ENCODE data around the gene ZMIZ1.

The ZMIZ1 gene

DNA sequence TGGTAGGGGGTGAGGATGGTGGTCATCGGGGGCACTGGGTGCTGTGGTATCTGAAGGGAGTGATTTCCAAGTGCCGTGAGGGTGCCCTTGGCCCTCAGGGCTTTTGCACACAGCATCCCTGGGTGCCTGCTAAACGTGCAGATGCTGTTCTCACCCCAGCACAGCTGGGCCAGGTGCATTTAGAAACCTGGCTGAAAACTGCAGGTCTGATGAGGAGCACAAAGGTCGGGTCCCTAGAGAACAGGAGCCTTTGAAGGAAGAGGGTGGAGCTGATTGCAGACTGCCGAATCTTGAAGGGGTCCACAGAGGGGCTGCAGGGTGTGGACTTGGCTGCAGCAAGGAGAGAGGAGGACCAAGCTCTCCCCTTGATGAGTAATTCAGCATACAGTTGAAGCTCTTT is 32.0 kb downstream of the ZMIZ1 start:
- no peak for DNase-seq

DNA sequence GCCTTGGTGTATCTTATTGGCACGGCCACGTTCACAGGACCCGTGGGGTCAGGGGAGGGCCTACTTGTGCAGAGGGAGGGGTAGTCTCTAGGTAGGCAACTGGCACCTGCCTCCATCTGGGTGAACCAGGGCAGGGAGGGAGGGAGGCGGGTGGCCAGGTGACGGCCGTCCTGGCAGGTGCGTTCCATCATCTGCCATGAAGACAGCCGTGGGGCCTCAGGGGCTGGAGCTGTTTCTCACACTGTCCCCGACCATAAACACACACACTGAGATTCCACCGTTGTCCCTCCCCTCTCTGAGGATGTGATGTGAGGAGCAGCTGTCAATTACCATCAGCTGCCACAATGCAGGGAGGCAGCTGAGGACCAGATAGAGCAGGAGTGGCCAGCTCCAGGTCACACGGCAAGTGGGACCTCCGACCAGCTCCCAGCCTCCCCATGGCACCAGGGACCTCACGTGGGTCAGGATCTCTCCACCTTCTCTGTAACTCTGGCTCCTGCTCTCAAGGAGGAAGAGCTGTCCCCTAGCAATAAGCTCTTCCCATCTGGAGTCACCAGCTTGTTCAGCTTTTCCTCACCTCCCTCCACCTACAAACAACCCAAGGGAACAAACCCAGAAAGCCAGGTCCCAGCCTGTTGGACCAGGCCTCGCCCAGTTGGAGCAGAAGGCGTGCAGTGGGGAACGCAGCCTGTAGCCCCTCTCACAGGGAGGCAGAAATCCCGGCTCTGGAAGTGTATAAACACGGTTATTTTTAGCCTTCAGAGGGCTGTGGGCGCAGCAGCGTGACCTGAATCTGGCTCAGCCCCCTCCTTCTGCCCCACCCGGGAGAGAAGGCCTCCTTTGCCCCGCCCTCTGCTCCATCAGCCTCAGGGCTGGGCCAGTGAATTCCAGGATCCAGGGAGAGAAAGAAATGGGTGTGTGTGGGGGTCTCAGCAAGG is 33.1 kb downstream of the ZMIZ1 start:
- peak; percentile 85 for DNase-seq

- peak; percentile 65 for DNase-seq
Observed at GRCh38 chr10:79102498-79102874, 33.7 kb downstream of the ZMIZ1 start.

DNA sequence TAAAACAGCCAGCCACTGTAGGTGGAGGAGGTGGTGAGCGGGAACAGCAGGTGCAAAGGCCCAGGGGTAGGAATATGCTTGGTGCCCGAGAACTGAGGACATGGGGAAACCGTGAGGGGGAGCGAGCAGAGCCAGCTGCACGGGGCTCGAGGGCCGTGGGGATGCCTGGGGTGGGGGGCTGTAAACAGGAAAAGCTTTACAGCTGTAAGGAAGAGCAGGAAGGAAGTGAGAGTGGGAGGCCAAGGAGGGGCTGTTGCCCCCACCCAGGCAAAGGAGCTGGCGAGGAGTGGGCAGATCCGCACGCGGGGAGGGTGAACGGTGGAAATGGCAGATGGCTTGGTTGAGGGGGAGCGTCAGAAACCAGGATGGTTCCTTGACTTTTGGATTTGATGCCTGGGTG is 34.4 kb downstream of the ZMIZ1 start:
- DNase-seq, result peak; percentile 62

DNA sequence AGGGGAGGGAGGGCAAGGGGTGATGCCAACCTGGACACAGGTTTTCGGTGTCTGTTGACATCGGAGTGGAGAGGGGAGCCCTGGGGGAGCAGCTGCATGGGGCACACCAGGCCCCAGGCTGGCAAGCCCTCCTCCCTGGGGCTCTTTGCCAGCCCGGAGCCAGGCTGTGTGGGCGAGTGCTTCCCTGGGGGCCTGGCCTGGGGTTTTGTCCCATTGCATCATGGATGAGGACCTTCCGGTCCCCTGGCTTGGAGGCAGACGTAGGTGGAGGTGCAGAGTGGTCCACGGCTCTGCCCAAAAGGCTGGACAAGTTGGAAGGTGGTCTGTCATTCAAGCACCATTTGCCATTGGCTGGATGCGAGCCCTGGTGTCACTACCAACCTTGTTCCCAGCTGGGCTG is 34.8 kb downstream of the ZMIZ1 start:
- DNase-seq, result peak; percentile 58

DNA sequence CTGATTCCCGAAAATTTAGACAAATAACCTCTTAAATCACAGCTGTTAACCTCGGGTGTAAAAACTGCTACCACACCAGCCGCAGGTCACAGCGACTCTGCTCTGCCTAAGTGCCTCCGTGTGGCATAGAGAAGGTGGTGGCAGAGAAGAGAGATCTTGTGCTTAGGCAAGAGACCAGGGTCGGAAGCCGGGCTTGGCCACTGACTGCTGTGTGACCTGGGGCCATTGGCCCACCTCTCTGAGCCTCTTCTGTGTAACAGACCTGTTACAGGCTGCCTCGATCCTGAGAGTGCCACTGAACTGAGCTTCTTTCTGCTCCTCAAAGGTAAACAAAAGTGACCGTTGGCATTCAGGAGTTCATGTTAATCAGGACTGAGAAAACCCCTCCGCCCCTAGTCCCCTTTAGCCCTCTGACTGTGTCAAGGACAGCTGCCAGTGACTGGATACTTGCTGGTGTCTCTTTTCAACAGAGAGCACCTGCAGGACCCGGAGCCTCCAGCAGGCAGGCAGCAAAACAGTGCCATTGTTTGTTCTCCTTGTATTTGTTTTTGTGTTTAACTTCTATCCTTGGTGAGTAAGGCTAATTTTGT is 36.5 kb downstream of the ZMIZ1 start:
- DNase-seq, result no peak

GRCh38 chr10:79105818-79106217 is 37.1 kb downstream of the ZMIZ1 start:
- DNase-seq, result no peak

GRCh38 chr10:79106256-79107050 is 37.7 kb downstream of the ZMIZ1 start:
- DNase-seq, result no peak

- no peak for DNase-seq
Observed at GRCh38 chr10:79107736-79108264, 39.0 kb downstream of the ZMIZ1 start.

DNA sequence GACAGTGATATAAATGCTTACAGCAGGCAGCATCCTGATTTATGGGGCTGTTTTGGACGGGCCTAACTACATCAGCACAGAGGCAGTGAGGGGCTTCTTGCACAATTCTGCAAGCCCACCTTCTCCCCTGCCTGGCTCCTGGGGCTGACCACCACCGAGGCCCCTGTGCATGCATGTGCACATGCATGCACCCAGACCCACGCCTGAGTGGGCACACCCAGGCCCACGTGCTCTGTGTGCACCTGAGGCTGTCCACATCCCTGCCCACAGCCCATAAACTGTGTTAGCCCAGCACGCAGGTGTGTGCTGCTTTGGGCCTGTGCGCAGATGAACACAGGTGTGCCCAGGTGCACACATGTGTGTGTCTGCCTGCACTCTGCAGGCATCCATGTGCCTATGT is 40.0 kb downstream of the ZMIZ1 start:
- DNase-seq, result no peak

- DNase-seq, result no peak
Observed at GRCh38 chr10:79111427-79111826, 42.7 kb downstream of the ZMIZ1 start.

DNA sequence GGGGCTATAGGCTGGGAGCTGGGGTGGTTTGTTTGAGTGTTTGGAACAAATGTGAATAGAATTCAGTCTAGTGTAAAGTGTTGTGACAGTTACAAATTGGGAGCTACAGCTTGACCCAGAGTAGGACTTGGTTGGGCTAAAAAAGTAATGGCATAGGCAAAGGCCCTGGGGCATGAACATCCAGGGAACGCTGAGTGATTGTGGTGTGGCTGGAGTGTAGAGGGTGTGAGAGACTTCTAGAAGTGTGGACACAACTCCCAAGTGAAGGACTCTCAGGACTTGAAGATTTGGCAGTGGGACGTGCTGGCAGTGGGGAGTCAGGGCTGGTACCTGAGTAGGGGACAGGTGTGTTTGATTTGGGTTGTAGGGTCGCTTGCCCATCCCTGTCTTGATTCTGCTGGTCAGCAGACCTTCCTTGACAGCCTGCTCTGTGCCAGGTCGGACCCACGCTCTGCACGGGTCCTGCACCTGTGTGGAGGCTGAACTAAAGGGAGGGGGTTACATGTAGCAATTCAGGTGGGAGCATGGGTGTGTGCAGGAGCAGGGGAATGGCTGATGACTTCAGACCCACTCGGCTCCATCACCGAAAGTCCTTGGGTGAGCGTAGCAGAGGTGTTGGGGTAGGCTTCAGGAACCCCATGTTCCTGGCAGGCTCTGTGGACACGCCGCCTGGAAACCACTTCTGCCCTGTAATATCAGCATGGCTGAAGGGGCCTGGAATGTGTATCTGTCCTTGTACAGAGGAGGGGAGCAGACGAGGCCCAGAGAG is 43.3 kb downstream of the ZMIZ1 start:
- no peak for DNase-seq

DNA sequence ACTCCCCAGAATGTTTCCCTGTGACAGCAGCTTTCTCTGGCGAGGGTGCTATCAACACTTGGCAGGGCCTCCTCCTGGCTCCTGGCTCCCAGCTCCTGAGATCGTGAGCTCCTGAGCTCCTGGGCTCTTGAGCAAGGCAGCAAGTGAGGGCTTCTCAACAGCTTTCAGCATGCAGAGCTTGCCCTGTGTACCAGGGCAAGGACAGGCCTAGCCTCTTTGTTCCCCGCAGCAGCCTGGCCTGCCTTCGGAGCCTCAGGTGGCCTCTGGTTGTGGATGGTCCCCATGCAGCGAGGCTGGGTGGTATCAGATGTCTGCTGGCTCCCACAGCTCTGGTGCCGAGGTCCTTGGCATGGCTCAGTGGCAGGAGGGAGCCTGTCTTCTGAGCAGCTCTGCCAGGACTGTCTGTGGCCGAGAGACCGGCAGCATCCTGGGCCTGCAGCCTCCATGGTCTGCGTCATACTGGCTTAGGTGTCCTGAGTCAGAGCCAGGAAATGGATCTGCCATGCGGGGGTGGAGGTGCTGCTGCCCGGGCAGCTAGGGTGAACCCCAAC is 44.2 kb downstream of the ZMIZ1 start:
- peak; percentile 59 for DNase-seq

- DNase-seq, result no peak
Observed at GRCh38 chr10:79113827-79114226, 45.1 kb downstream of the ZMIZ1 start.

GRCh38 chr10:79115302-79115701 is 46.5 kb downstream of the ZMIZ1 start:
- DNase-seq, result no peak

GRCh38 chr10:79116368-79116767 is 47.6 kb downstream of the ZMIZ1 start:
- no peak for DNase-seq

DNA sequence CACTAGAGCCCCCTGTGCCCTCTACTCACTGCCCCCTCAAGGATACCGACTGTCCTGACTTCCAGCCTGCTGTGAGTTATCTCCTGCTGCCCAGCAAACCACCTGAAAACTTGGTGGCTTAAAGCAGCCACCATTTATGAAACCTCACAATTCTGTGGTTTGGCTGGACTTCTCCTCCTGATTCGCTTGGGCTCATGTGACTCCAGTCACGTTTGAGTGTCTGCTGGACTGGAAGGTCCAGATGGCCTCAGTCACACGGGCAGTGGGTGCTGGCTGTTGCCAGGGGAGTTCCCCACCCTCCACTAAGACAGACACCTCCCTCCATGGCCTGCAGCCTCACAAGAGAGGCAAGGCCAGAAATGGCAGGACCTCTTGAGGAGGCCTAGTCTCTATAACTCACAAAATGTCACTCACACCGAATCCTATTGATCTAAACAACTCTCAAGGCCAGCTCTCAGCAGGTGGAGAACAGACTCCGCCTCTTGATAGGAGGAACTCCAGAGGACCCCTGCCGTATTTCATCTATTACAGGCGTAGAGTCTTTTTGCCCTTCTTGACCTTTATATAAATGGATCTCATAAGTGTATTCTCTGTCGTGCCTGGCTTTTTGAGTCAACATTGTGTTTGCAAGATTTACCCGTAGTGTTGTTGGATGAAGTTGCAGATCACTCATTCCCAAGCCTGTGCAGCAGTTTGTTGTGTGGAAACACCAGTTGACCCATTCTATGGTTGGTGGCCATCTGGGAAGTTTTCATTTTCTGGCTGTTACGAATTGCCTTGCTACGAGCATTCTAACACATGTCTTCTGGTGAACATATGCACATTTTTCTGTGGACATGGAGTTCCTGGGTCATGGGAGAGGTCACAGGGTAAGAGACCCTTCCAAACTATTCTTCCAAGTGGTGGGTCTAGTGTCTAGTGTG is 48.3 kb downstream of the ZMIZ1 start:
- DNase-seq, result no peak

DNA sequence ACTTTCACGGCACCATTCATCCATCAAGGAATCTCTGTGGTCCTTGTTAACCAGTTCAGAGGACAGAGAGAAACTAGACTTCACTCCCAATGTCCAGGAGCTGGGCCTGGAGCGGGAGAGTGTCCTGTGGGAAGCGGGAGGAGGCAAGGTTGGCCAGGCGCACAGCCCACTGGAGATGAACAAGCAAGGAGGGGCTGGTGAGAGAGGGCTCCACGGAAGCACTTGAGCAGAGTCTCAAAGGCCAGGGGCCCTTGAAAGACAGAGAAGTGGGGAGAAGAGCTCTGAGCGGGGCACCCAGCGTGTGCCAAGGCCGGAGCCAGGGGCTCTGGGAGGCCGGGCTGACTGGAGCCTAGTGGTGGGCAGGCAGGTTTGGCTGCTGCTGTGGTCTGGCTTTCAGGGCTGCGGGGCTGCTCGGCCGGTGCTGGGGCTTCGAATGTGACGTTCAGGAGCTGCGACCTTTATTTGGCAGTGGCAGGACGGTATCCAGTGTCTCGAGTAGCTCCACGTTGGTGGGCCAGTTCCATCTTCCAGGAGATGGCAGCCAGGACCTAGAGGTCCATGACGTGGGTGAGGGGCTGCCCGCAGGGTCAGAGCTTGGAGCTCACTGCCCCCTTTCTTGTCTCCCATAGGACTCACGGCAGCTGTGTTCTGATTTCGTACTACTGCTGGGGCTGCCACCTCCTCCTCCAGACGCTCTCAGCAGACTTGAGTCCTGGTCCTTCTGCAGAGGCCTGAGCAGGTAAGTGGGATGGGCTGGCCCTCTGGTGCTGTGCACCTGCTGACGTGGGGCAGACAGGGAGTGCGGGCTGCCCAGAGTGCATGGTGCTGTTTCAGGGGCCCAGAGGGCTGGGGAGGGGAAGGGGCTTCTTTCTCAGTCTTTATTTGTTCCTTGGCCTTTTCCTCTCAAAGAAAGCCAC is 49.8 kb downstream of the ZMIZ1 start:
- DNase-seq, result no peak

DNA sequence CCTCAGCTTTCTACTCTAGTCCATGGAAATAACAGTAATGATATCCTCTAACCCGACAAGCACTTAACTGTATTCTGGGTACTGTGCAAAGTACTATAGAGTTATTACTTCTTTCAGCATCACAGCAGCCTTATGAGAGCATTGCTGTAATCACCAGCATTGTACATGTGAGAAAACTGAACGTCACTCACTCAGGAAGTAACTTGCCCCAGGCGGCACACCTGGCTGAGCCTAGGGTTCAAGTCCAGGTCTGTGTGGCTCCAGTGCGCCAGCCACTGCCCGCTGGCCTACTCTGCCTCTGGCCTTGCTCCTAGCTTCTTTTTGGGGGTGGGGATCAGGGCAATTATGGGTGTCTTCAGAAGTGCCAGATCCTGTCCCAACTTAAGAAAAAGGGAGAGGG is 50.5 kb downstream of the ZMIZ1 start:
- DNase-seq, result no peak

GRCh38 chr10:79123547-79123963 is 54.8 kb downstream of the ZMIZ1 start:
- peak; percentile 85 for DNase-seq
